ENCODE data around the gene ZKSCAN4. TPM values are rescaled to one million over a fixed set of nuclear protein-coding genes. Genes with fewer than 3 reads are reported as not detected.

The ZKSCAN4 gene
- total RNA-seq, 4 donors from 2014 or later, result 1.7 to 5.4 (median 4.4) TPM

DNA sequence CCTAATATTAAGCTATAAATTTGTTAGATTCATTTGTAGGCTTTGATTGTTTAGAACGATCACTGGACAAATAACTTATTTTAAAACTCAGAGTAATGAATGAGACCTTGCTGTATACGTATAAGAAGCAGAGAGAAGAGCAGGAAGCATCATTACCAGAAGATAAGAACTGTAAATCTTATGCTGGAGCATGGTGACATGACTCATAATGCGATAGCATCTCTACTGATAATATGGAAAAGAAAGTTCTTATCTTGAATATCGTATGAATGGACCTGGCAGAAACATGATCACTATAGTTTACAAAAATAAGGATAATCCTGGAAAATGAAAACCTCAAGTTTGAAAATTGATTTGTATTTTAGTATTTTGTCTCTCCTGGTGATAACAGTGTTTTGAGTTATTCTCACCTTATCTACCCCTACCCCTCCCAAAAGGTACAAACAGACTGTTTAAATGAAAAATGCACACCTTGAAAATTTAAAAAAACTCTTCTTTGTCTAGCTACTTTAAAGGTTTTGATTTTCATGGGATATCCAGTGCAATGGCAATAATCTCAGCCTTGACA lies 12.8 kb upstream of the ZKSCAN4 start:
- Histone ChIP-seq H3K9me3 (peaks cover 0 to 14% (median 6%) of the 10 kb centered on the region in 4 donors), H3K4me1 (peaks cover 17 to 32% (median 29%) of the 10 kb centered on the region in 4 donors), H3K27me3 (no peaks in the 10 kb centered on the region), H3K27ac (replicated peaks in 1 of 4) (no peak overlapping the region), H3K4me3 (no peak overlapping the region), H3K36me3 (no peaks in the 10 kb centered on the region)
- no peak for DNase-seq (ENCODE audit: extremely low spot score)
- 67% methylated on average over 4 of the region's 4 CpGs for WGBS
- TF ChIP-seq POLR2AphosphoS5 (IDR thresholded peaks at IDR 0.05), result no peak
- no peak for TF ChIP-seq POLR2A (IDR thresholded peaks at IDR 0.05; ENCODE audit: low read depth)
- no peak for TF ChIP-seq EP300 (IDR thresholded peaks at IDR 0.05)
- no peak for TF ChIP-seq CTCF (IDR thresholded peaks at IDR 0.05)
- intact Hi-C loops (cut with DNase I), result loop anchor here (5.0 kb wide), 3 partner anchors 38 to 123 kb away; partner anchors contain the start of genes ZKSCAN8 and ZSCAN9

GRCh38 chr6:28263922-28264321 lies 11.9 kb upstream of the ZKSCAN4 start:
- Histone ChIP-seq H3K36me3 (no peaks in the 10 kb centered on the region), H3K4me1 (peaks cover 17 to 31% (median 29%) of the 10 kb centered on the region in 4 donors), H3K4me3 (no peak overlapping the region), H3K27ac (replicated peaks in 1 of 4) (no peak overlapping the region), H3K9me3 (peaks cover 0 to 22% (median 10%) of the 10 kb centered on the region in 4 donors), H3K27me3 (no peaks in the 10 kb centered on the region)
- TF ChIP-seq EP300 (IDR thresholded peaks at IDR 0.05), result no peak
- TF ChIP-seq CTCF (IDR thresholded peaks at IDR 0.05), result no peak
- TF ChIP-seq POLR2A (IDR thresholded peaks at IDR 0.05; ENCODE audit: low read depth), result no peak
- TF ChIP-seq POLR2AphosphoS5 (IDR thresholded peaks at IDR 0.05), result no peak
- no peak for DNase-seq (ENCODE audit: extremely low spot score)
- WGBS, result 23% methylated on average over 2 of the region's 2 CpGs
- intact Hi-C loops (cut with DNase I), result loop anchor here (5.0 kb wide), 1 partner anchor 37 kb away; the partner anchor contains the start of gene ZSCAN9

DNA sequence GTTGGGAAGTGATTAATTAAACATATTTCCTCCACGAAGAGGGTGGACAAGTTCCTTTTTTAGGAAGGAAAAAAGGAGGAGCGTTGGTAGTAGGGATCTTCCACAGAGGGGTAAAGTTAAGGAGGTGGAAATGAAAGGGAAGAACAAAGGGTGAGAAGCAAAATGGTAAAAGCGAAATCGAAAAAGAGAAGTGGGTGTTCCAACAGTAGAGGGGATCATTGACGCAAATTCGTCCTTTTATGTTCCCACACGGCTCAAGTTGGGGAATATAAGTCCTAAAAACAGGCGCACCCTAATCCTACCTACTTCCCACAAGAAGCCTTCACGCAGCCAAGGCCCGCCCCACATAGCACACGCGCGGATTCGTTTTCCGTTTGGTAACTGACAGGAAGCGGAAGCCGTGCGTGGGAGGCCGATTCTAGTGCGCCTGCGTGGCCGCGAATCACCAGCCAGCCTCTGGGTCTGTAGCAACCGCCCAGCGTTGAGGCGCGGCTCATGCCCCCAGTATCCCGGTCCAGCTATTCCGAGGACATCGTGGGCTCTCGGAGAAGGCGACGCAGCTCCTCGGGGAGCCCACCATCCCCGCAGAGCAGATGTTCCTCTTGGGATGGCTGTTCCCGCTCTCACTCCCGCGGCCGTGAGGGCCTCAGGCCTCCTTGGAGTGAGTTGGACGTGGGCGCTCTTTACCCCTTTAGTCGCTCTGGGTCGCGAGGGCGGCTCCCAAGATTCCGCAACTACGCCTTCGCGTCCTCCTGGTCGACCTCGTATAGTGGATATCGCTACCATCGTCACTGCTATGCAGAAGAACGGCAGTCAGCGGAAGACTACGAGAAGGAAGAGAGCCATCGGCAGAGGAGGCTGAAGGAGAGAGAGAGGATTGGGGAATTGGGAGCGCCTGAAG lies 7.1 kb upstream of the ZKSCAN4 start, which contains the start of gene NKAPL:
NKAPL (plus strand) TSS at position 421 of the 901 bp plus-strand sequence; CDS start at position 496, 75 bp downstream.
- Histone ChIP-seq H3K36me3 (no peaks in the 10 kb centered on the region), H3K27ac (replicated peaks in 1 of 4) (peak within 1 kb of the TSS in 3 of 4 donors; percentile 1 to 29 (median 22)), H3K4me1 (peaks cover 0 to 12% (median 10%) of the 10 kb centered on the region in 4 donors), H3K27me3 (no peaks in the 10 kb centered on the region), H3K9me3 (peaks cover 0 to 22% (median 10%) of the 10 kb centered on the region in 4 donors), H3K4me3 (peak within 1 kb of the TSS; percentile 54 to 61 (median 58))
- WGBS, result 27% methylated on average over 38 of the region's 58 CpGs
- intact Hi-C loops (cut with DNase I), result no loop called here
- no peak for TF ChIP-seq CTCF (IDR thresholded peaks at IDR 0.05)
- TF ChIP-seq POLR2AphosphoS5 (IDR thresholded peaks at IDR 0.05), result peak; percentile 80 to 81
- DNase-seq (ENCODE audit: extremely low spot score), result no peak

DNA sequence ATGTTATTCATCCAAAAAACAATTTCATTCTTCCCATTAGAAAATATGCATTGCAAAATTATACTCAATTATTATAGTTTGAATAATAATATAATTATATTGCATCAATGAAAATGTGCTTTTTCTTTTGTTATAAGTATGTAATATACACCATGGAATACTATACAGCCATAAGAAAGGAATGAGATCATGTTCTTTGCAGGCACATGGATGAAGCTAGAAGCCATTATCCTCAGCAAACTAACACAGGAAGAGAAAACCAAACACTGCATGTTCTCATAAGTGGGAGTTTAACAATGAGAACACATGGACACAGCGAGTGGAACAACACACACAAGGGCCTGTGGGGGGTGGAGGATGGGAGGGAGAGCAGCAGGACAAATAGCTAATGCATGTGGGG lies 5.0 kb upstream of the ZKSCAN4 start:
- H3K27ac ChIP-seq (replicated peaks in 1 of 4), result no peak overlapping the region
- 0% methylated on average over 1 of the region's 1 CpG for WGBS
- TF ChIP-seq POLR2AphosphoS5 (IDR thresholded peaks at IDR 0.05), result no peak
- no peak for TF ChIP-seq CTCF (IDR thresholded peaks at IDR 0.05)
- no peak for TF ChIP-seq EP300 (IDR thresholded peaks at IDR 0.05)
- TF ChIP-seq POLR2A (IDR thresholded peaks at IDR 0.05; ENCODE audit: low read depth), result no peak
- no peak for DNase-seq (ENCODE audit: extremely low spot score)
- H3K4me1 ChIP-seq, result peaks cover 9 to 20% (median 18%) of the 10 kb centered on the region in 4 donors
- peaks cover 0 to 22% (median 10%) of the 10 kb centered on the region in 4 donors for H3K9me3 ChIP-seq
- H3K27me3 ChIP-seq, result no peaks in the 10 kb centered on the region
- H3K36me3 ChIP-seq, result no peaks in the 10 kb centered on the region
- intact Hi-C loops (cut with DNase I), result no loop called here
- no peak overlapping the region for H3K4me3 ChIP-seq
